Esophagus squamous epithelium (tissue), 4 donors: ENCODE data around the gene TUBGCP5.

Experiments used
- POLR2A ChIP-seq, 4 donors: fragments of 450-650 bp; IDR thresholded peaks; one replicate each; pipeline ENCODE4 v1.6.1; 2017; ENCODE audit warnings: antibody characterized with exemption in 4 of 4, mild to moderate bottlenecking in 4 of 4, moderate library complexity in 3 of 4
- TF ChIP-seq, protein P1 (sequence below), 6 experiments: fragments of 450-650 bp in 4 of 6; fragments of 200-600 bp in 2 of 6; sonication (generic) in 2 of 6; IDR thresholded peaks; one replicate each; pipeline ENCODE4 v1.5.1; 2016 to 2019; ENCODE audit warnings: antibody characterized with exemption in 6 of 6, mild to moderate bottlenecking in 4 of 6, moderate library complexity in 4 of 6

DNA sequence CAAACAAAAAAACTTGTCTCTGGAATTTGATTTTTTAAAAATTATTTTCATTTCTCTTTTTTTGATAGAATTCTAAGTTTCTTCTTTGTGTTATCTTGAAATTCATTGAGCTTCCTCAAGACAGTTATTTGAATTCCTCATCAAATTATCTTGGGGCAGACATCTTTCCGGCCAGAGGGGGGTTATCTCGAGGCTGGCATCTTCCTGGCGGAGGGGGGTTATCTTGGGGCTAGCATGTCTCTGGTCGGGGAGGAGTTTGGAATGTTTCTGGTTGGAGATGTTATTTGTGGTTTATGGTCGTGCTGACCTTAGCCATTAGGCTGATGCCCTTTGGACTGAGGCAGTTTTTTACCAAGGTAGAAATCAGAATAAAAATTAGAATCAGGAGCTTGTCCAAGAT, 15.9 kb upstream of the TUBGCP5 start:
- TF ChIP-seq, protein P1, sequence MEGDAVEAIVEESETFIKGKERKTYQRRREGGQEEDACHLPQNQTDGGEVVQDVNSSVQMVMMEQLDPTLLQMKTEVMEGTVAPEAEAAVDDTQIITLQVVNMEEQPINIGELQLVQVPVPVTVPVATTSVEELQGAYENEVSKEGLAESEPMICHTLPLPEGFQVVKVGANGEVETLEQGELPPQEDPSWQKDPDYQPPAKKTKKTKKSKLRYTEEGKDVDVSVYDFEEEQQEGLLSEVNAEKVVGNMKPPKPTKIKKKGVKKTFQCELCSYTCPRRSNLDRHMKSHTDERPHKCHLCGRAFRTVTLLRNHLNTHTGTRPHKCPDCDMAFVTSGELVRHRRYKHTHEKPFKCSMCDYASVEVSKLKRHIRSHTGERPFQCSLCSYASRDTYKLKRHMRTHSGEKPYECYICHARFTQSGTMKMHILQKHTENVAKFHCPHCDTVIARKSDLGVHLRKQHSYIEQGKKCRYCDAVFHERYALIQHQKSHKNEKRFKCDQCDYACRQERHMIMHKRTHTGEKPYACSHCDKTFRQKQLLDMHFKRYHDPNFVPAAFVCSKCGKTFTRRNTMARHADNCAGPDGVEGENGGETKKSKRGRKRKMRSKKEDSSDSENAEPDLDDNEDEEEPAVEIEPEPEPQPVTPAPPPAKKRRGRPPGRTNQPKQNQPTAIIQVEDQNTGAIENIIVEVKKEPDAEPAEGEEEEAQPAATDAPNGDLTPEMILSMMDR (IDR thresholded peaks at IDR 0.05) = no peak
- TF ChIP-seq POLR2A (IDR thresholded peaks at IDR 0.05) = no peak
